IMR-90 (cell line): ENCODE measurements around the gene KHK. TPM values are rescaled to one million over a fixed set of nuclear protein-coding genes. Genes with fewer than 3 reads are reported as not detected.

Experiments used
- ATAC-seq: fragments of 200-7000 bp; cut with Tn5 transposase; 2 replicates; pipeline ENCODE4 v1.9.1; 2020; ENCODE audit warnings: low read depth, mild to moderate bottlenecking, moderate library complexity
- BruUV-seq: library from RNA; stranded (reverse); fragments of 400-500 nt; replicated peaks from 2 replicates; lab custom pipeline; 2021; lab: Mats Ljungman, UMichigan
- CTCF ChIA-PET: fragments of 300-600 bp; formaldehyde crosslinking; extraction: SDS; loops from one replicate; lab custom pipeline; 2021; ENCODE audit warnings: antibody characterized with exemption; lab: Yijun Ruan, JAX
- POLR2A ChIA-PET: fragments of 300-600 bp; sonication (Branson Sonifier 250); formaldehyde crosslinking; loops from one replicate; lab custom pipeline; 2022; ENCODE audit warnings: antibody characterized with exemption; ENCODE audit not compliant: unreplicated experiment; lab: Charles Lee
- DNase-seq: peaks from one replicate; pipeline ENCODE4 v3.0.0; 2013
- H2AFZ ChIP-seq: replicated peaks from 2 replicates; pipeline ENCODE3; 2013; ENCODE audit warnings: low read length, mild to moderate bottlenecking; ENCODE audit not compliant: poor library complexity
- H2AK5ac ChIP-seq: 2 replicates; pipeline ENCODE4 v1.6.1; 2013; ENCODE audit warnings: low read depth, low read length, inconsistent platforms
- H2AK9ac ChIP-seq: replicated peaks from 2 replicates; pipeline ENCODE3; 2013; ENCODE audit warnings: mild to moderate bottlenecking, low read depth, low read length, moderate library complexity; ENCODE audit not compliant: poor library complexity
- H2BK120ac ChIP-seq: 2 replicates; pipeline ENCODE4 v1.6.1; 2013; ENCODE audit warnings: low read depth, low read length, inconsistent platforms
- H2BK15ac ChIP-seq: 3 replicates; pipeline ENCODE4 v1.6.1; 2013; ENCODE audit warnings: low read depth, low read length, inconsistent platforms
- H2BK20ac ChIP-seq: 2 replicates; pipeline ENCODE4 v1.6.1; 2013; ENCODE audit warnings: low read depth, mild to moderate bottlenecking, inconsistent platforms, low read length, moderate library complexity
- H2BK5ac ChIP-seq: 2 replicates; pipeline ENCODE4 v1.6.1; 2013; ENCODE audit warnings: mild to moderate bottlenecking, low read depth, low read length, inconsistent platforms; ENCODE audit not compliant: poor library complexity, severe bottlenecking
- H3K14ac ChIP-seq: replicated peaks from 2 replicates; pipeline ENCODE4 v1.6.1; 2013; ENCODE audit warnings: low read depth, low read length, inconsistent platforms
- H3K18ac ChIP-seq: 2 replicates; pipeline ENCODE4 v1.6.1; 2013; ENCODE audit warnings: low read depth, low read length, control low read depth
- H3K23ac ChIP-seq: 2 replicates; pipeline ENCODE4 v1.6.1; 2013; ENCODE audit warnings: low read depth, low read length, inconsistent platforms
- H3K27ac ChIP-seq: 2 replicates; pipeline ENCODE4 v1.5.1; 2013; ENCODE audit warnings: mild to moderate bottlenecking, control low read depth, low read length; ENCODE audit not compliant: insufficient read depth
- H3K27me3 ChIP-seq: 2 replicates; pipeline ENCODE4 v1.6.1; 2013; ENCODE audit warnings: low read length; ENCODE audit not compliant: control insufficient read depth, insufficient read depth
- H3K36me3 ChIP-seq: 2 replicates; pipeline ENCODE4 v1.6.1; 2013; ENCODE audit warnings: low read length, mixed read lengths; ENCODE audit not compliant: control insufficient read depth, insufficient read depth
- H3K4ac ChIP-seq: 2 replicates; pipeline ENCODE4 v1.6.1; 2013; ENCODE audit warnings: low read depth, low read length, inconsistent platforms
- H3K4me1 ChIP-seq: 2 replicates; pipeline ENCODE4 v1.6.1; 2013; ENCODE audit warnings: low read length, mixed read lengths; ENCODE audit not compliant: control insufficient read depth, insufficient read depth
- H3K4me2 ChIP-seq: 2 replicates; pipeline ENCODE4 v1.6.1; 2013; ENCODE audit warnings: low read depth, mild to moderate bottlenecking, control low read depth, low read length, moderate library complexity
- H3K4me3 ChIP-seq: 2 replicates; pipeline ENCODE4 v1.5.1; 2013; ENCODE audit warnings: low read depth, mild to moderate bottlenecking, control low read depth, low read length, moderate library complexity; ENCODE audit not compliant: insufficient read depth
- H3K56ac ChIP-seq: 2 replicates; pipeline ENCODE4 v1.6.1; 2013; ENCODE audit warnings: low read length, inconsistent platforms; ENCODE audit not compliant: insufficient read depth; ENCODE audit errors: extremely low read depth
- H3K79me1 ChIP-seq, 2 experiments: 2 replicates each; pipeline ENCODE4 v1.6.1; 2013; ENCODE audit warnings: low read length in 2 of 2, inconsistent platforms in 1 of 2, low read depth in 1 of 2
- H3K9ac ChIP-seq: 2 replicates; pipeline ENCODE4 v1.6.1; 2013; ENCODE audit warnings: low read depth, low read length, control low read depth
- H3K9me1 ChIP-seq: 2 replicates; pipeline ENCODE4 v1.6.1; 2013; ENCODE audit warnings: low read length, inconsistent platforms; ENCODE audit not compliant: insufficient read depth
- H3K9me3 ChIP-seq: 2 replicates; pipeline ENCODE4 v1.6.1; 2013; ENCODE audit warnings: low read length; ENCODE audit not compliant: control insufficient read depth, insufficient read depth
- H4K20me1 ChIP-seq: 2 replicates; pipeline ENCODE4 v1.6.1; 2013; ENCODE audit warnings: low read length, inconsistent platforms; ENCODE audit not compliant: insufficient read depth
- H4K5ac ChIP-seq: 2 replicates; pipeline ENCODE4 v1.6.1; 2013; ENCODE audit warnings: mild to moderate bottlenecking, low read depth, low read length, control low read depth
- H4K8ac ChIP-seq, 2 experiments: 2 replicates each; pipeline ENCODE4 v1.6.1; 2013; ENCODE audit warnings: low read depth in 2 of 2, low read length in 2 of 2, control low read depth in 1 of 2, inconsistent platforms in 1 of 2
- H4K91ac ChIP-seq: 2 replicates; pipeline ENCODE4 v1.6.1; 2013; ENCODE audit warnings: low read depth, low read length, inconsistent platforms; ENCODE audit not compliant: insufficient read depth
- BHLHE40 ChIP-seq: fragments of 150-350 bp; IDR thresholded peaks from 2 replicates; pipeline ENCODE4 v1.6.1; 2016; ENCODE audit warnings: mild to moderate bottlenecking, low read depth, low read length
- CEBPB ChIP-seq: IDR thresholded peaks from 2 replicates; pipeline ENCODE4 v1.6.1; 2012; ENCODE audit warnings: low read depth, low read length, improper control_type of control experiment
- CHD1 ChIP-seq: IDR thresholded peaks from 2 replicates; pipeline ENCODE4 v1.6.1; 2012; ENCODE audit warnings: low read depth, low read length, improper control_type of control experiment
- CTCF ChIP-seq: conservative IDR thresholded peaks from 2 replicates; pipeline ENCODE4 v1.5.1; 2012; ENCODE audit warnings: mild to moderate bottlenecking, low read depth, low read length, improper control_type of control experiment
- ELK1 ChIP-seq: fragments of 150-350 bp; IDR thresholded peaks from 2 replicates; pipeline ENCODE4 v1.6.1; 2016; ENCODE audit warnings: low read depth, mild to moderate bottlenecking, low read length, moderate library complexity, borderline replicate concordance
- FOS ChIP-seq: fragments of 150-350 bp; IDR thresholded peaks from 2 replicates; pipeline ENCODE4 v1.6.1; 2016; ENCODE audit warnings: low read depth, low read length
- MAFK ChIP-seq: IDR thresholded peaks from 2 replicates; pipeline ENCODE4 v1.6.1; 2012; ENCODE audit warnings: low read depth, low read length, improper control_type of control experiment
- MAZ ChIP-seq: IDR thresholded peaks from 2 replicates; pipeline ENCODE4 v1.6.1; 2012; ENCODE audit warnings: low read depth, mild to moderate bottlenecking, low read length, improper control_type of control experiment, moderate library complexity, borderline replicate concordance
- MXI1 ChIP-seq: IDR thresholded peaks from 2 replicates; pipeline ENCODE4 v1.6.1; 2012; ENCODE audit warnings: low read depth, mild to moderate bottlenecking, low read length, moderate library complexity, borderline replicate concordance
- NFE2L2 ChIP-seq: fragments of 150-350 bp; IDR thresholded peaks from 2 replicates; pipeline ENCODE4 v1.6.1; 2016; ENCODE audit warnings: low read depth, mild to moderate bottlenecking, low read length
- POLR2A ChIP-seq: IDR thresholded peaks from 2 replicates; pipeline ENCODE4 v1.6.1; 2012; ENCODE audit warnings: mild to moderate bottlenecking, low read depth, low read length
- RAD21 ChIP-seq: IDR thresholded peaks from 2 replicates; pipeline ENCODE4 v1.6.1; 2012; ENCODE audit warnings: low read length, improper control_type of control experiment
- RCOR1 ChIP-seq: IDR thresholded peaks from 2 replicates; pipeline ENCODE4 v1.6.1; 2012; ENCODE audit warnings: mild to moderate bottlenecking, low read length, improper control_type of control experiment; ENCODE audit not compliant: insufficient replicate concordance
- SMC3 ChIP-seq: fragments of 150-350 bp; IDR thresholded peaks from 2 replicates; pipeline ENCODE4 v1.6.1; 2016; ENCODE audit warnings: low read depth, mild to moderate bottlenecking, antibody characterized with exemption, low read length, moderate library complexity
- WGBS, 2 experiments: methylation state at CpG; one replicate each; pipeline versions ENCODE4 v1.1.5 to v1.1.7; 2013; ENCODE audit warnings: missing lambda C conversion rate in 2 of 2; ENCODE audit not compliant: insufficient read length in 1 of 2; ENCODE audit errors: extremely low coverage in 2 of 2; 5-methylcytosine and 5-hydroxymethylcytosine counted together
- dilution Hi-C: fragments of 300-500 bp; cut with HindIII; formaldehyde crosslinking; loops from one replicate; pipeline ENCODE4 v1.14.3; 2018; ENCODE audit warnings: low sequenced_read_pairs; ENCODE audit not compliant: unreplicated experiment
- in situ Hi-C: fragments of 300-500 bp; cut with MboI; formaldehyde crosslinking; loops from 3 replicates; pipeline ENCODE4 v1.14.3; 2019; ENCODE audit warnings: low sequenced_read_pairs, inconsistent platforms, mixed read lengths
- intact Hi-C: fragments of 100-400 bp; cut with micrococcal nuclease; formaldehyde crosslinking; loops from 2 replicates; pipeline ENCODE4 v1.10.0; 2022
- polyA plus RNA-seq, 3 experiments: library from polyadenylated mRNA; depleted of rRNA; stranded (reverse); fragments of >200 nt; gene quantifications; 2 replicates each; pipeline ENCODE4 v1.2.3, GENCODE V29; 2012; ENCODE audit warnings: low replicate concordance in 1 of 3
- total RNA-seq: library from RNA; depleted of rRNA; stranded (reverse); fragments of >200 nt; gene quantifications from 2 replicates; pipeline ENCODE4 v1.2.3, GENCODE V29; 2012

KHK gene
- total and polyA plus RNA-seq, 2 of the 4 experiments (the other 2 are of a cell fraction), result 0.72 to 0.82 TPM

DNA sequence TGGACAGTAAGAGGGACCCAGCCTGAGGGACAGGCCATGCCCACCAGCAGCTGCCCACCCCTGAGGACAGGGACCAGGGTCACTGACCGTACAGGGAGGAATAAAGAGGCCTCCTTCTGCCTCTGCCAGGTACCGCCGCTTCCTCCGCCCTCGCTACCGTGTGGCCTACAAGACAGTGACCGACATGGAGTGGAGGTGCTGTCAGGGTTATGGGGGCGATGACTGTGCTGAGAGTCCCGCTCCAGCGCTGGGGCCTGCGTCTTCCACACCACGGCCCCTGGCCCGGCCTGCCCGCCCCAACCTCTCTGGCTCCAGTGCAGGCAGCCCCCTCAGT is 6.0 kb upstream of the KHK start (continued):
- TF ChIP-seq MAZ (no peak), CEBPB (no peak), POLR2A (no peak), SMC3 (no peak), FOS (no peak), BHLHE40 (no peak), CHD1 (no peak; the same call in 1 of the 2 replicates)

- H2AK9ac ChIP-seq, result no peak overlapping the region
- H3K79me1 ChIP-seq, result peaks cover 3 to 54% of the 10 kb centered on the region in 2 experiments; a peak in 3 of 4 replicates
- no peak overlapping the region for H3K56ac ChIP-seq
- peaks cover 14% of the 10 kb centered on the region for H4K20me1 ChIP-seq
- no peak overlapping the region for H2AK5ac ChIP-seq
- POLR2A ChIA-PET, result no interaction called here
- no peak overlapping the region for H3K4ac ChIP-seq
- no peak overlapping the region for H3K18ac ChIP-seq
- H2AFZ ChIP-seq, result no peak overlapping the region
- dilution Hi-C loops, result no loop called here
- CTCF ChIA-PET, result no interaction called here
- no TSS peak for BruUV-seq
- no peak overlapping the region for H4K8ac ChIP-seq
- no peak for ATAC-seq
- no peaks in the 10 kb centered on the region for H3K27me3 ChIP-seq
- H4K91ac ChIP-seq, result no peak overlapping the region
- H3K14ac ChIP-seq, result no peak overlapping the region
- H3K4me3 ChIP-seq, result no peak overlapping the region
- in situ Hi-C loops, result no loop called here
- no peak overlapping the region for H3K9ac ChIP-seq
- H3K27ac ChIP-seq, result no peak overlapping the region
- H3K23ac ChIP-seq, result no peak overlapping the region
- no peak for DNase-seq
- H2BK20ac ChIP-seq, result no peak overlapping the region
- no peak overlapping the region for H3K4me2 ChIP-seq
- H2BK15ac ChIP-seq, result no peak overlapping the region
- H2BK5ac ChIP-seq, result no peak overlapping the region
- peaks cover 22% of the 10 kb centered on the region for H3K4me1 ChIP-seq
- no peaks in the 10 kb centered on the region for H3K9me3 ChIP-seq
- H4K5ac ChIP-seq, result no peak overlapping the region
- intact Hi-C loops, result loop anchor here (1.0 kb wide), 1 partner anchor 32 kb away; no protein-coding TSS in a partner anchor
- H2BK120ac ChIP-seq, result no peak overlapping the region
- peaks cover 7% of the 10 kb centered on the region for H3K9me1 ChIP-seq
- WGBS, 2 experiments, result 91% methylated on average over 23 of the region's 38 CpGs; no CpG with 5 or more reads in 1 of the 2 experiments
- H3K36me3 ChIP-seq, result peaks cover 29% of the 10 kb centered on the region; the same call in 1 of the 2 replicates
- no peak for TF ChIP-seq NFE2L2
- no peak for TF ChIP-seq CTCF
- no peak for TF ChIP-seq FOS
- TF ChIP-seq POLR2A, result no peak
- TF ChIP-seq ELK1, result no peak
- no peak for TF ChIP-seq MXI1
- no peak for TF ChIP-seq RAD21
- TF ChIP-seq RCOR1, result no peak
- no peak for TF ChIP-seq CHD1
- no peak for TF ChIP-seq SMC3
- no peak for TF ChIP-seq MAFK
- TF ChIP-seq CEBPB, result no peak
- TF ChIP-seq BHLHE40, result no peak
These were observed 4.4 kb upstream of the KHK start for GRCh38 chr2:27081984-27082772.
